A549 (cell line): ENCODE measurements around the gene HDAC5. TPM values are rescaled to one million over a fixed set of nuclear protein-coding genes. Genes with fewer than 3 reads are reported as not detected.
"Not testable (repeated sequence)": the region's sequence is repeated elsewhere in the genome, so short reads cannot be mapped to it uniquely, and the experiment has no call there.

Experiments
- ATAC-seq, 2 experiments: fragments of 200-7000 bp in 1 of 2; fragments of >200 bp in 1 of 2; cut with Nextera tagmentation in 1 of 2; cut with Tn5 transposase in 1 of 2; 3 replicates each; pipeline versions ENCODE4 v1.8.0 to v1.9.1; 2018 to 2020; ENCODE audit warnings: mild to moderate bottlenecking in 1 of 2, moderate library complexity in 1 of 2
- CTCF ChIA-PET: fragments of 300-600 bp; sonication (Branson Sonifier 250); formaldehyde crosslinking; extraction: SDS; loops from one replicate; lab custom pipeline; 2021; ENCODE audit warnings: antibody characterized with exemption, inconsistent platforms; lab: Yijun Ruan, JAX
- POLR2A ChIA-PET: fragments of 350-600 bp; formaldehyde crosslinking; extraction: SDS; loops from one replicate; lab custom pipeline; 2021; ENCODE audit warnings: antibody characterized with exemption, inconsistent platforms; lab: Yijun Ruan, JAX
- DNase-seq, 2 experiments: peaks; one replicate each; pipeline versions ENCODE4 v3.0.0 to v3.0.0-alpha.2; 2011 to 2016; ENCODE audit warnings: low read depth in 1 of 2, low spot score in 1 of 2
- FAIRE-seq: peaks from 2 replicates; lab custom pipeline; 2011; peaks lifted over from hg19 to GRCh38; lab: Jason Lieb, UNC
- H3K27ac ChIP-seq, 2 experiments: fragments of >200 bp; sonication (Bioruptor Twin); formaldehyde crosslinking; 3 replicates each; pipeline ENCODE4 v1.5.1; 2016 to 2017
- H3K4me1 ChIP-seq: fragments of >200 bp; sonication (Bioruptor Twin); formaldehyde crosslinking; 3 replicates; pipeline ENCODE4 v1.6.1; 2016
- H3K4me2 ChIP-seq: fragments of >200 bp; sonication (Bioruptor Twin); formaldehyde crosslinking; 3 replicates; pipeline ENCODE4 v1.6.1; 2016
- H3K4me3 ChIP-seq: fragments of >200 bp; sonication (Bioruptor Twin); formaldehyde crosslinking; 3 replicates; pipeline ENCODE4 v1.5.1; 2016
- H3K9me3 ChIP-seq: fragments of >200 bp; sonication (Bioruptor Twin); formaldehyde crosslinking; 3 replicates; pipeline ENCODE4 v1.6.1; 2016
- CHD2 ChIP-seq: fragments of 150-350 bp; IDR thresholded peaks from 2 replicates; pipeline ENCODE4 v1.6.1; 2014; ENCODE audit warnings: low read length; ENCODE audit not compliant: partially characterized antibody
- CTCF ChIP-seq: fragments of >200 bp; sonication (Bioruptor Twin); formaldehyde crosslinking; IDR thresholded peaks from 3 replicates; pipeline ENCODE4 v1.5.1; 2016
- ELK1 ChIP-seq: fragments of 150-350 bp; IDR thresholded peaks from 2 replicates; pipeline ENCODE4 v1.6.1; 2014; ENCODE audit warnings: low read depth, mild to moderate bottlenecking, low read length
- ESRRA ChIP-seq: fragments of 150-350 bp; IDR thresholded peaks from 2 replicates; pipeline ENCODE4 v1.6.1; 2014; ENCODE audit warnings: mild to moderate bottlenecking, low read length, borderline replicate concordance
- FOSB ChIP-seq: fragments of 250-450 bp; sonication (Bioruptor Pico); IDR thresholded peaks from 2 replicates; pipeline ENCODE4 v1.5.0; 2020; ENCODE audit warnings: mild to moderate bottlenecking, moderate library complexity
- FOSL2 ChIP-seq, 2 experiments: fragments of 450-650 bp in 1 of 2; fragments of >200 bp in 1 of 2; sonication (Bioruptor Twin) in 1 of 2; formaldehyde crosslinking; IDR thresholded peaks; 2 replicates each; pipeline versions ENCODE4 v1.5.0 to v1.6.1; 2016 to 2020; ENCODE audit warnings: mild to moderate bottlenecking in 1 of 2, moderate library complexity in 1 of 2
- GATA3 ChIP-seq: IDR thresholded peaks from 2 replicates; pipeline ENCODE4 v1.6.1; 2012; ENCODE audit warnings: borderline replicate concordance
- HOXA7 ChIP-seq: fragments of 250-450 bp; sonication (Bioruptor Pico); IDR thresholded peaks from 2 replicates; pipeline ENCODE4 v1.5.0; 2020; ENCODE audit warnings: mild to moderate bottlenecking, moderate library complexity
- HOXB13 ChIP-seq: fragments of 250-450 bp; sonication (Bioruptor Pico); IDR thresholded peaks from 2 replicates; pipeline ENCODE4 v1.5.0; 2020; ENCODE audit warnings: low read depth, mild to moderate bottlenecking, moderate library complexity
- POLR2AphosphoS2 ChIP-seq: conservative IDR thresholded peaks from 2 replicates; pipeline ENCODE4 v1.6.1; 2012; ENCODE audit warnings: low read length, improper control_type of control experiment, inconsistent platforms
- TP53 ChIP-seq: fragments of 250-450 bp; sonication (Bioruptor Pico); IDR thresholded peaks from 2 replicates; pipeline ENCODE4 v1.5.0; 2021; ENCODE audit warnings: mild to moderate bottlenecking, moderate library complexity
- ZC3H11A ChIP-seq: fragments of 450-650 bp; IDR thresholded peaks from 2 replicates; pipeline ENCODE4 v1.6.1; 2014; ENCODE audit warnings: antibody characterized with exemption, mild to moderate bottlenecking
- ZFP36 ChIP-seq: fragments of 450-650 bp; IDR thresholded peaks from 2 replicates; pipeline ENCODE4 v1.6.1; 2014; ENCODE audit warnings: borderline replicate concordance; ENCODE audit not compliant: partially characterized antibody
- ZSCAN20 ChIP-seq: fragments of 250-450 bp; sonication (Bioruptor Pico); IDR thresholded peaks from 2 replicates; pipeline ENCODE4 v1.8.0; 2022; ENCODE audit warnings: mild to moderate bottlenecking, moderate library complexity
- WGBS: methylation state at CpG from one replicate; pipeline ENCODE4 v1.1.6; 2017; ENCODE audit errors: missing lambda C conversion rate; 5-methylcytosine and 5-hydroxymethylcytosine counted together
- polyA plus RNA-seq, 4 experiments: library from polyadenylated mRNA; depleted of rRNA in 3 of 4; stranded (reverse); fragments of >200 nt; fragmentation: RNase III in 1 of 4; extraction: RNeasy Plus Mini Kit Qiagen cat#74134 plus additional on column Dnase treatment in 1 of 4; gene quantifications; 2 replicates in 3 of 4; 3 replicates in 1 of 4; pipeline ENCODE4 v1.2.3, GENCODE V29; 2011 to 2017

HDAC5 gene
- polyA plus RNA-seq, 2 of the 4 experiments (the other 2 are of a cell fraction), result 3.1 to 7.1 TPM

- no peak for DNase-seq
- peaks cover 25% of the 10 kb centered on the region for H3K4me1 ChIP-seq
- POLR2A ChIA-PET, result no interaction called here
Measured at GRCh38 chr17:44134752-44135568, 11.5 kb upstream of the HDAC5 start.

GRCh38 chr17:44133918-44134476 is 10.6 kb upstream of the HDAC5 start:
- TF ChIP-seq ZC3H11A (no peak), HOXB13 (CRISPR knock-in tag) (no peak)
- POLR2A ChIA-PET, result interaction anchor here (2.8 kb wide), 1 partner anchor 10 kb away, joined by 12 read pairs; the partner anchor contains the start of gene HDAC5
- no peak for ATAC-seq
- Histone ChIP-seq H3K9me3 (no peaks in the 10 kb centered on the region), H3K27ac (no peak overlapping the region), H3K4me2 (no peak overlapping the region), H3K4me3 (no peak overlapping the region), H3K4me1 (peaks cover 23% of the 10 kb centered on the region)
- DNase-seq, result no peak
- 69% methylated on average over 4 of the region's 4 CpGs for WGBS
- CTCF ChIA-PET, result interaction anchor here (0.8 to 14.3 kb wide), 6 partner anchors 15 to 64 kb away, joined by 3 to 163 read pairs (median 5); partner anchors contain the start of genes G6PC3 and HDAC5
- FAIRE-seq, result no peak

More at GRCh38 chr17:44134752-44135568, 11.5 kb upstream of the HDAC5 start:
- 86% methylated on average over 9 of the region's 9 CpGs for WGBS
- H3K27ac ChIP-seq, result no peak overlapping the region
- no peaks in the 10 kb centered on the region for H3K9me3 ChIP-seq
- no peak overlapping the region for H3K4me2 ChIP-seq
- TF ChIP-seq CHD2 (no peak), ESRRA (no peak), ELK1 (no peak), ZSCAN20 (no peak), HOXA7 (CRISPR knock-in tag) (no peak), GATA3 (no peak), TP53 (CRISPR knock-in tag) (no peak), ZC3H11A (no peak), ZFP36 (no peak)
- ATAC-seq (no peak), FAIRE-seq (no peak)
- CTCF ChIA-PET, result interaction anchor here (0.7 to 14.3 kb wide), 5 partner anchors 16 to 75 kb away, joined by 3 to 163 read pairs (median 5); partner anchors contain the start of gene HDAC5
- H3K4me3 ChIP-seq, result no peak overlapping the region

- Histone ChIP-seq H3K4me1 (peaks cover 11% of the 10 kb centered on the region), H3K4me3 (no peak overlapping the region), H3K4me2 (peak overlapping the region; percentile 26; the same call in 1 of the 3 replicates)
- DNase-seq, result no peak
- POLR2A ChIA-PET, result interaction anchor here (2.8 kb wide), 1 partner anchor 9 kb away, joined by 12 read pairs; the partner anchor contains the start of gene HDAC5
- TF ChIP-seq FOSL2 (IDR thresholded peaks at IDR 0.05) (no peak), FOSL2 (CRISPR knock-in tag; IDR thresholded peaks at IDR 0.05) (peak; percentile 48; the same call in 1 of the 2 replicates), FOSB (CRISPR knock-in tag) (no peak), POLR2AphosphoS2 (no peak), ESRRA (no peak), CTCF (no peak)
- TF ChIP-seq, all 56 proteins: peak for 1
- ATAC-seq, result peak in 1 of 2 experiments; percentile 32; a peak in 2 of 6 replicates
- FAIRE-seq, result no peak
- Histone ChIP-seq H3K27ac (no peak overlapping the region), H3K9me3 (no peaks in the 10 kb centered on the region)
- CTCF ChIA-PET, result interaction anchor here (0.6 to 14.3 kb wide), 10 partner anchors 9 to 365 kb away, joined by 3 to 163 read pairs (median 4); partner anchors contain the start of gene HDAC5
Measured at GRCh38 chr17:44132275-44132821, 8.9 kb upstream of the HDAC5 start.

- not testable (repeated sequence) for ATAC-seq, H3K4me2 ChIP-seq, DNase-seq, H3K9me3 ChIP-seq, FAIRE-seq, H3K27ac ChIP-seq, H3K4me3 ChIP-seq, H3K4me1 ChIP-seq
- ChIA-PET POLR2A (interaction anchor here (2.8 kb wide), 1 partner anchor 8 kb away, joined by 12 read pairs; the partner anchor contains the start of gene HDAC5), CTCF (interaction anchor here (1.0 to 14.3 kb wide), 4 partner anchors 12 to 48 kb away, joined by 4 to 163 read pairs (median 10); partner anchors contain the start of gene HDAC5)
- 90% methylated on average over 12 of the region's 12 CpGs for WGBS
Measured at GRCh38 chr17:44131372-44131771, 7.9 kb upstream of the HDAC5 start.
